LoVo (cell line): ENCODE results near the gene IRAK1.
A peak's percentile ranks its signal among the peaks of the same experiment; 100 is the strongest.
"Not testable (repeated sequence)": the region's sequence is repeated elsewhere in the genome, so short reads cannot be mapped to it uniquely, and the experiment has no call there.

Experiments used
- DNase-seq: peaks from one replicate; pipeline ENCODE4 v3.0.0-alpha.2; 2016; ENCODE audit warnings: low spot score

The IRAK1 gene

GRCh38 chrX:153995504-153995903 lies 24.2 kb downstream of the IRAK1 start:
- no peak for DNase-seq

GRCh38 chrX:153994398-153994797 lies 25.3 kb downstream of the IRAK1 start:
- DNase-seq = not testable (repeated sequence)

GRCh38 chrX:153993978-153994377 lies 25.7 kb downstream of the IRAK1 start:
- DNase-seq = no peak

GRCh38 chrX:153993079-153993478 lies 26.6 kb downstream of the IRAK1 start:
- DNase-seq = no peak

GRCh38 chrX:153992180-153992579 lies 27.5 kb downstream of the IRAK1 start:
- no peak for DNase-seq

- no peak for DNase-seq
Measured at GRCh38 chrX:153991013-153991580, 28.6 kb downstream of the IRAK1 start.

- DNase-seq = no peak
Measured at GRCh38 chrX:153989973-153990655, 29.6 kb downstream of the IRAK1 start.

- DNase-seq = no peak
Measured at GRCh38 chrX:153988493-153988892, 31.2 kb downstream of the IRAK1 start.

GRCh38 chrX:153984351-153985178 lies 35.1 kb downstream of the IRAK1 start:
- DNase-seq = no peak

GRCh38 chrX:153983321-153983801 lies 36.3 kb downstream of the IRAK1 start:
- no peak for DNase-seq

- no peak for DNase-seq
Measured at GRCh38 chrX:153981771-153982533, 37.8 kb downstream of the IRAK1 start.

- DNase-seq = no peak
Measured at GRCh38 chrX:153981231-153981630, 38.5 kb downstream of the IRAK1 start.

GRCh38 chrX:153980394-153980793 lies 39.3 kb downstream of the IRAK1 start:
- DNase-seq = not testable (repeated sequence)

- no peak for DNase-seq
Measured at GRCh38 chrX:153974726-153975286, 44.9 kb downstream of the IRAK1 start.

- no peak for DNase-seq
Measured at GRCh38 chrX:153974003-153974725, 45.5 kb downstream of the IRAK1 start.

- DNase-seq = no peak
Measured at GRCh38 chrX:153973127-153974002, 46.3 kb downstream of the IRAK1 start.

- DNase-seq = peak; percentile 83
Measured at GRCh38 chrX:153972368-153973126, 47.2 kb downstream of the IRAK1 start, which contains the start of gene TMEM187. TMEM187 (plus strand) TSS chrX:153972754; CDS start chrX:153982063, 9,309 bp downstream.

GRCh38 chrX:153971450-153972367 lies 48.0 kb downstream of the IRAK1 start, which contains the start of gene HCFC1:
HCFC1 (minus strand) TSS chrX:153971818; CDS start chrX:153970840, 978 bp downstream.
- DNase-seq = peak; percentile 88
